Mesothelial cell of epicardium (in vitro differentiated cells): ENCODE results near the gene OAS1. TPM values are rescaled to one million over a fixed set of nuclear protein-coding genes. Genes with fewer than 3 reads are reported as not detected.
"Not testable (repeated sequence)": the region's sequence is repeated elsewhere in the genome, so short reads cannot be mapped to it uniquely, and the experiment has no call there.

Experiments
- DNase-seq, 2 experiments: peaks; one replicate each; pipeline ENCODE4 v3.0.0; 2021; ENCODE audit warnings: low spot score in 2 of 2; ENCODE audit not compliant: unreplicated experiment in 2 of 2
- H3K27ac Mint-ChIP-seq: 2 replicates; pipeline ENCODE4 v1.8.0; 2021; ENCODE audit warnings: mixed read lengths
- H3K27me3 Mint-ChIP-seq: 2 replicates; pipeline ENCODE4 v1.8.0; 2021; ENCODE audit warnings: low read depth, mixed read lengths
- H3K36me3 Mint-ChIP-seq: 2 replicates; pipeline ENCODE4 v1.8.0; 2021; ENCODE audit warnings: mixed read lengths
- H3K4me1 Mint-ChIP-seq: 2 replicates; pipeline ENCODE4 v1.8.0; 2021; ENCODE audit warnings: mixed read lengths
- H3K4me3 Mint-ChIP-seq: 2 replicates; pipeline ENCODE4 v1.8.0; 2021; ENCODE audit warnings: mild to moderate bottlenecking, moderate library complexity, mixed read lengths
- H3K9me3 Mint-ChIP-seq: 2 replicates; pipeline ENCODE4 v1.8.0; 2021; ENCODE audit warnings: mixed read lengths
- CTCF ChIP-seq: fragments of 200-600 bp; sonication (generic); IDR thresholded peaks from one replicate; pipeline ENCODE4 v1.5.0; 2021; ENCODE audit warnings: antibody characterized with exemption; ENCODE audit not compliant: unreplicated experiment
- total RNA-seq: library from RNA; stranded (reverse); gene quantifications from 3 replicates; pipeline ENCODE4 v1.2.1, GENCODE V29; 2021

OAS1 gene
- total RNA-seq, 1 donor from 2014 or later: 8.9 TPM

- no peaks in the 10 kb centered on the region for H3K4me1 Mint-ChIP-seq
- no peak for TF ChIP-seq CTCF
- DNase-seq: no peak
- H3K9me3 Mint-ChIP-seq: peaks cover 18% of the 10 kb centered on the region
- H3K27ac Mint-ChIP-seq: no peak overlapping the region
- no peak overlapping the region for H3K4me3 Mint-ChIP-seq
- H3K27me3 Mint-ChIP-seq: peaks cover 35% of the 10 kb centered on the region
- no peaks in the 10 kb centered on the region for H3K36me3 Mint-ChIP-seq
These were observed 18.2 kb downstream of the OAS1 start for GRCh38 chr12:112924986-112925385.

GRCh38 chr12:112926416-112927033, 19.8 kb downstream of the OAS1 start:
- H3K36me3 Mint-ChIP-seq, H3K4me3 Mint-ChIP-seq, DNase-seq, H3K4me1 Mint-ChIP-seq, H3K27ac Mint-ChIP-seq: not testable (repeated sequence)
- H3K9me3 Mint-ChIP-seq: peaks cover 18% of the 10 kb centered on the region
- H3K27me3 Mint-ChIP-seq: peaks cover 28% of the 10 kb centered on the region

- TF ChIP-seq CTCF: no peak
- DNase-seq: no peak
- H3K27me3 Mint-ChIP-seq: peaks cover 26% of the 10 kb centered on the region
- peaks cover 18% of the 10 kb centered on the region for H3K9me3 Mint-ChIP-seq
- H3K27ac Mint-ChIP-seq: no peak overlapping the region
- no peaks in the 10 kb centered on the region for H3K4me1 Mint-ChIP-seq
- H3K4me3 Mint-ChIP-seq: no peak overlapping the region
- no peaks in the 10 kb centered on the region for H3K36me3 Mint-ChIP-seq
These were observed 20.7 kb downstream of the OAS1 start for GRCh38 chr12:112927475-112927874.

GRCh38 chr12:112927925-112928324, 21.2 kb downstream of the OAS1 start:
- Mint-ChIP-seq H3K4me1 (no peaks in the 10 kb centered on the region), H3K27me3 (peaks cover 26% of the 10 kb centered on the region), H3K27ac (no peak overlapping the region), H3K4me3 (no peak overlapping the region), H3K9me3 (peaks cover 18% of the 10 kb centered on the region), H3K36me3 (no peaks in the 10 kb centered on the region)
- TF ChIP-seq CTCF: no peak
- no peak for DNase-seq

GRCh38 chr12:112928978-112929377, 22.2 kb downstream of the OAS1 start:
- Mint-ChIP-seq H3K4me3 (no peak overlapping the region), H3K4me1 (no peaks in the 10 kb centered on the region), H3K9me3 (peaks cover 18% of the 10 kb centered on the region), H3K27me3 (peaks cover 18% of the 10 kb centered on the region), H3K27ac (no peak overlapping the region), H3K36me3 (no peaks in the 10 kb centered on the region)
- no peak for DNase-seq
- TF ChIP-seq CTCF: no peak

- no peaks in the 10 kb centered on the region for H3K4me1 Mint-ChIP-seq
- H3K27ac Mint-ChIP-seq: no peak overlapping the region
- peaks cover 18% of the 10 kb centered on the region for H3K9me3 Mint-ChIP-seq
- no peak for TF ChIP-seq CTCF
- no peak overlapping the region for H3K4me3 Mint-ChIP-seq
- DNase-seq: no peak
- peaks cover 12% of the 10 kb centered on the region for H3K27me3 Mint-ChIP-seq
- H3K36me3 Mint-ChIP-seq: no peaks in the 10 kb centered on the region
These were observed 23.0 kb downstream of the OAS1 start for GRCh38 chr12:112929715-112930114.
